OCI-LY7 (cell line): Measurements from ENCODE around the gene OMG.

Experiments used
- CTCF ChIP-seq: fragments of 200-600 bp; sonication (generic); conservative IDR thresholded peaks from 2 replicates; pipeline ENCODE4 v1.5.1; 2014; ENCODE audit warnings: mild to moderate bottlenecking, antibody characterized with exemption, low read length, moderate library complexity, mixed read lengths
- EZH2phosphoT487 ChIP-seq: fragments of 200-600 bp; sonication (generic); IDR thresholded peaks from 2 replicates; pipeline ENCODE4 v1.6.1; 2018; ENCODE audit warnings: low read depth, borderline replicate concordance, mild to moderate bottlenecking, mixed run types, antibody characterized with exemption, low read length, moderate library complexity, mixed read lengths

- TF ChIP-seq CTCF: no peak
- TF ChIP-seq EZH2phosphoT487: no peak
Observed at GRCh38 chr17:31251970-31252328, 45.1 kb downstream of the OMG start.
